Loucy (cell line): Measurements from ENCODE around the gene PRR23A.

ENCODE experiments used
- H2AFZ ChIP-seq: fragments of 200-600 bp; sonication (generic); 2 replicates; pipeline ENCODE4 v1.6.0; 2016; ENCODE audit warnings: antibody characterized with exemption, mild to moderate bottlenecking, low read length, moderate library complexity
- H3F3A ChIP-seq: fragments of 200-600 bp; 2 replicates; pipeline ENCODE4 v1.6.0; 2016; ENCODE audit warnings: antibody characterized with exemption, low read depth, mild to moderate bottlenecking
- H3K27me3 ChIP-seq: fragments of 200-600 bp; sonication (generic); 2 replicates; pipeline ENCODE4 v1.6.1; 2014; ENCODE audit warnings: low read length, mild to moderate bottlenecking; ENCODE audit not compliant: insufficient read depth, poor library complexity, severe bottlenecking
- H3K36me3 ChIP-seq: fragments of 200-600 bp; sonication (generic); 2 replicates; pipeline ENCODE4 v1.6.1; 2016; ENCODE audit warnings: low read length; ENCODE audit not compliant: insufficient read depth
- H3K4me1 ChIP-seq: fragments of 200-600 bp; sonication (generic); 2 replicates; pipeline ENCODE4 v1.5.1; 2014; ENCODE audit warnings: low read length, mild to moderate bottlenecking; ENCODE audit not compliant: insufficient read depth, poor library complexity, severe bottlenecking
- H3K4me2 ChIP-seq: fragments of 200-600 bp; sonication (generic); 2 replicates; pipeline ENCODE4 v1.6.0; 2014; ENCODE audit warnings: antibody characterized with exemption, low read length, low read depth, mild to moderate bottlenecking; ENCODE audit not compliant: poor library complexity, severe bottlenecking
- H3K4me3 ChIP-seq: fragments of 200-600 bp; sonication (generic); 2 replicates; pipeline ENCODE4 v1.5.1; 2014; ENCODE audit warnings: low read length, mild to moderate bottlenecking, mixed read lengths; ENCODE audit not compliant: poor library complexity, severe bottlenecking
- H3K79me2 ChIP-seq: fragments of 200-600 bp; sonication (generic); 2 replicates; pipeline ENCODE4 v1.6.1; 2014; ENCODE audit warnings: low read length; ENCODE audit not compliant: insufficient read depth
- H3K9ac ChIP-seq: fragments of 200-600 bp; sonication (generic); 2 replicates; pipeline ENCODE4 v1.6.0; 2014; ENCODE audit warnings: mild to moderate bottlenecking, low read depth, low read length, moderate library complexity; ENCODE audit not compliant: poor library complexity, severe bottlenecking
- H3K9me2 ChIP-seq: fragments of 200-600 bp; sonication (generic); replicated peaks from 2 replicates; pipeline ENCODE4 v1.6.1; 2016; ENCODE audit warnings: low read depth, low read length, mixed read lengths
- H3K9me3 ChIP-seq: fragments of 200-600 bp; sonication (generic); 2 replicates; pipeline ENCODE4 v1.6.1; 2014; ENCODE audit warnings: mild to moderate bottlenecking, antibody characterized with exemption, low read length, low read depth; ENCODE audit not compliant: insufficient read depth
- H4K20me1 ChIP-seq: fragments of 200-600 bp; sonication (generic); 2 replicates; pipeline ENCODE4 v1.6.0; 2014; ENCODE audit warnings: antibody characterized with exemption, low read length, mild to moderate bottlenecking; ENCODE audit not compliant: insufficient read depth, poor library complexity, severe bottlenecking
- EZH2phosphoT487 ChIP-seq: fragments of 200-600 bp; IDR thresholded peaks from 2 replicates; pipeline ENCODE4 v1.6.1; 2018; ENCODE audit warnings: antibody characterized with exemption, mild to moderate bottlenecking, moderate library complexity, borderline replicate concordance
- TF ChIP-seq, protein P1 (sequence below): fragments of 200-600 bp; sonication (generic); conservative IDR thresholded peaks from 2 replicates; pipeline ENCODE4 v1.5.1; 2014; ENCODE audit warnings: mild to moderate bottlenecking, antibody characterized with exemption, low read length

PRR23A gene

DNA sequence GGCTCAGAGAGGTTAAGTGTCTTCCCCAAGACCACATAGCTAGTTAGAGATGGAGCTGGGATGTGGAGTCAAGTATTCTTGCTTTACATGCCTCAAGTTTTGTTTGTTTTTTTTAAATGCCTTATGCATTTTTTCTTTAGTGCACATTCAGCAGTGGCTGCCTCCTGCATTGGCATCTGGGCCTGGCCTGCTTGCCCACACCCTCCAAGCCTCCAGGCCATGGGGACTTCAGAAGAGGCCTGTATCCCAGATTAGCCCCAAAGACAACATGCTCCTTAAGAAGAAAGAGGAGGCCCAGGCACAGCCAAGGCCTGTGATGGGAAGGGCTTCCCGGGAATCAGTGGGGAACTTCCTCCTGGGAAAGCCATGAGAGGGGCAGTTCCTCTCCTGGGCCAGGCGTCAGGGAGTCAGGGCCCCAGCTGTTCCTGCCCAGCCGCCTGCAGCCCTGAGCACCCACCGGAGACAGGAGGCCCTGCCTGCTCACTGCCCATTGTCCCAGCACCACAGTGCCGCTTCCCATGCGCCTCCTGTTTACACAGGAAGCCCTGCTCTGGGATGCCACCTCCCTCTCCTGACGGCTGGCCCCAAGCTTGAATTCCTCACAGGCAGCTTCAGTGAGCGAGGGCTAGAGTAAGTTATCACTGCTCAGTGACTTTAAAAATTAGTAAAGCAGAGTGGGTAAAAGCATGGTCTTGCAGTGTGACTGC lies 43.1 kb downstream of the PRR23A start:
- H4K20me1 ChIP-seq = no peaks in the 10 kb centered on the region
- no peak overlapping the region for H3K4me2 ChIP-seq
- no peaks in the 10 kb centered on the region for H3F3A ChIP-seq
- TF ChIP-seq, protein P1, sequence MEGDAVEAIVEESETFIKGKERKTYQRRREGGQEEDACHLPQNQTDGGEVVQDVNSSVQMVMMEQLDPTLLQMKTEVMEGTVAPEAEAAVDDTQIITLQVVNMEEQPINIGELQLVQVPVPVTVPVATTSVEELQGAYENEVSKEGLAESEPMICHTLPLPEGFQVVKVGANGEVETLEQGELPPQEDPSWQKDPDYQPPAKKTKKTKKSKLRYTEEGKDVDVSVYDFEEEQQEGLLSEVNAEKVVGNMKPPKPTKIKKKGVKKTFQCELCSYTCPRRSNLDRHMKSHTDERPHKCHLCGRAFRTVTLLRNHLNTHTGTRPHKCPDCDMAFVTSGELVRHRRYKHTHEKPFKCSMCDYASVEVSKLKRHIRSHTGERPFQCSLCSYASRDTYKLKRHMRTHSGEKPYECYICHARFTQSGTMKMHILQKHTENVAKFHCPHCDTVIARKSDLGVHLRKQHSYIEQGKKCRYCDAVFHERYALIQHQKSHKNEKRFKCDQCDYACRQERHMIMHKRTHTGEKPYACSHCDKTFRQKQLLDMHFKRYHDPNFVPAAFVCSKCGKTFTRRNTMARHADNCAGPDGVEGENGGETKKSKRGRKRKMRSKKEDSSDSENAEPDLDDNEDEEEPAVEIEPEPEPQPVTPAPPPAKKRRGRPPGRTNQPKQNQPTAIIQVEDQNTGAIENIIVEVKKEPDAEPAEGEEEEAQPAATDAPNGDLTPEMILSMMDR = no peak
- no peak for TF ChIP-seq EZH2phosphoT487
- H3K4me3 ChIP-seq = no peak overlapping the region
- no peaks in the 10 kb centered on the region for H3K4me1 ChIP-seq
- no peaks in the 10 kb centered on the region for H3K79me2 ChIP-seq
- H3K36me3 ChIP-seq = no peaks in the 10 kb centered on the region
- no peaks in the 10 kb centered on the region for H3K9me2 ChIP-seq
- no peak overlapping the region for H3K9ac ChIP-seq
- peaks cover 7% of the 10 kb centered on the region; the same call in 1 of the 2 replicates for H3K9me3 ChIP-seq
- no peak overlapping the region for H2AFZ ChIP-seq
- H3K27me3 ChIP-seq = no peaks in the 10 kb centered on the region

DNA sequence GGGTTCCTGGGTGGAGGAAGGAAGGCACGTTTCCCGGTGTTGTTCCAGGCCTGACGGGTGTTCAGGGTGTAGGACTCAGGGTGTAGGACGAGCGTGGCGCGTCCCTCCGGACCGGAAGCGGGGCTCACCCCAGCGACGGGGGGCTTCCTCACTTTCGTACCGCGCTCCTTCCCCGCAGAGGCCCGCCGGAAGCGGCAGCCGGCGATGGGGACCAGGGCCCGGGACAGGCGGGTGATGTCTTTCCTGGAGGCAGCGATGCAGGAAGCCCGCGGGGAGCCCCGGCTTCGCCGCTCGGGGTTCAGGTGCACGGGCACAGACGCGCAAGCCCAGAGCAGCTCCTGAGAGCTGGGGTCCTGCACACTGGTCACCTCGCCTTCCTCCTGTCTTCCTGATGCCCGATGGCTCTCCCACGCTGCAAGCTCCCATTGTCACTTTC lies 45.6 kb downstream of the PRR23A start:
- Histone ChIP-seq H4K20me1 (no peaks in the 10 kb centered on the region), H3K9me3 (peaks cover 7% of the 10 kb centered on the region; the same call in 1 of the 2 replicates), H3F3A (no peaks in the 10 kb centered on the region), H3K4me3 (no peak overlapping the region), H3K4me1 (no peaks in the 10 kb centered on the region), H3K9ac (no peak overlapping the region), H3K27me3 (no peaks in the 10 kb centered on the region), H2AFZ (no peak overlapping the region), H3K4me2 (no peak overlapping the region), H3K79me2 (no peaks in the 10 kb centered on the region), H3K9me2 (no peaks in the 10 kb centered on the region), H3K36me3 (no peaks in the 10 kb centered on the region)
- TF ChIP-seq, protein P1 = no peak
- TF ChIP-seq EZH2phosphoT487 = no peak
